Osteoblast (primary cell): ENCODE measurements around the gene SLC39A2. TPM values are rescaled to one million over a fixed set of nuclear protein-coding genes. Genes with fewer than 3 reads are reported as not detected.

ENCODE experiments used
- DNase-seq: peaks from one replicate; pipeline ENCODE4 v3.0.0; 2011; ENCODE audit warnings: low spot score, mixed read lengths; ENCODE audit not compliant: insufficient read length; ENCODE audit errors: missing footprints
- H2AFZ ChIP-seq: 2 replicates; pipeline ENCODE4 v1.6.0; 2011; ENCODE audit warnings: mild to moderate bottlenecking, low read length
- H3K27ac ChIP-seq: 2 replicates; pipeline ENCODE4 v1.5.1; 2011; ENCODE audit warnings: mild to moderate bottlenecking, low read depth, low read length, moderate library complexity
- H3K27me3 ChIP-seq: 2 replicates; pipeline ENCODE4 v1.6.0; 2012; ENCODE audit warnings: mild to moderate bottlenecking, control low read depth, inconsistent platforms, low read length, moderate library complexity; ENCODE audit not compliant: insufficient read depth
- H3K36me3 ChIP-seq: 2 replicates; pipeline ENCODE4 v1.5.1; 2011; ENCODE audit warnings: mild to moderate bottlenecking, low read length, control low read depth, moderate library complexity; ENCODE audit not compliant: insufficient read depth
- H3K4me1 ChIP-seq: 2 replicates; pipeline ENCODE4 v1.5.1; 2011; ENCODE audit warnings: mild to moderate bottlenecking, low read length, control low read depth, moderate library complexity; ENCODE audit not compliant: insufficient read depth
- H3K4me2 ChIP-seq: 2 replicates; pipeline ENCODE4 v1.6.0; 2011; ENCODE audit warnings: mild to moderate bottlenecking, low read length; ENCODE audit not compliant: insufficient read depth
- H3K4me3 ChIP-seq: fragments of 200-600 bp; sonication (generic); 3 replicates; pipeline ENCODE4 v1.5.1; 2012; ENCODE audit warnings: mild to moderate bottlenecking, low read length, inconsistent platforms; ENCODE audit not compliant: insufficient read depth
- H3K79me2 ChIP-seq: 2 replicates; pipeline ENCODE4 v1.6.0; 2012; ENCODE audit warnings: mild to moderate bottlenecking, low read length, control low read depth, inconsistent platforms; ENCODE audit not compliant: insufficient read depth
- H3K9me3 ChIP-seq: 2 replicates; pipeline ENCODE4 v1.5.1; 2011; ENCODE audit warnings: low read depth, low read length, control low read depth
- H4K20me1 ChIP-seq: 2 replicates; pipeline ENCODE4 v1.6.0; 2012; ENCODE audit warnings: mild to moderate bottlenecking, low read length, control low read depth; ENCODE audit not compliant: insufficient read depth
- total RNA-seq: library from RNA; depleted of rRNA; stranded (reverse); fragments of >200 nt; gene quantifications from 2 replicates; pipeline ENCODE4 v1.2.3, GENCODE V29; 2012
- TF ChIP-seq, protein P1 (sequence below): IDR thresholded peaks from 2 replicates; pipeline ENCODE4 v1.5.1; 2011; ENCODE audit warnings: mild to moderate bottlenecking, low read depth, low read length, moderate library complexity; ENCODE audit errors: extremely low read depth

The SLC39A2 gene
- total RNA-seq, 1 donor, result 0.72 TPM

GRCh38 chr14:21018781-21019180, 19.7 kb downstream of the SLC39A2 start:
- TF ChIP-seq, protein P1, sequence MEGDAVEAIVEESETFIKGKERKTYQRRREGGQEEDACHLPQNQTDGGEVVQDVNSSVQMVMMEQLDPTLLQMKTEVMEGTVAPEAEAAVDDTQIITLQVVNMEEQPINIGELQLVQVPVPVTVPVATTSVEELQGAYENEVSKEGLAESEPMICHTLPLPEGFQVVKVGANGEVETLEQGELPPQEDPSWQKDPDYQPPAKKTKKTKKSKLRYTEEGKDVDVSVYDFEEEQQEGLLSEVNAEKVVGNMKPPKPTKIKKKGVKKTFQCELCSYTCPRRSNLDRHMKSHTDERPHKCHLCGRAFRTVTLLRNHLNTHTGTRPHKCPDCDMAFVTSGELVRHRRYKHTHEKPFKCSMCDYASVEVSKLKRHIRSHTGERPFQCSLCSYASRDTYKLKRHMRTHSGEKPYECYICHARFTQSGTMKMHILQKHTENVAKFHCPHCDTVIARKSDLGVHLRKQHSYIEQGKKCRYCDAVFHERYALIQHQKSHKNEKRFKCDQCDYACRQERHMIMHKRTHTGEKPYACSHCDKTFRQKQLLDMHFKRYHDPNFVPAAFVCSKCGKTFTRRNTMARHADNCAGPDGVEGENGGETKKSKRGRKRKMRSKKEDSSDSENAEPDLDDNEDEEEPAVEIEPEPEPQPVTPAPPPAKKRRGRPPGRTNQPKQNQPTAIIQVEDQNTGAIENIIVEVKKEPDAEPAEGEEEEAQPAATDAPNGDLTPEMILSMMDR, result no peak
- no peaks in the 10 kb centered on the region for H3K36me3 ChIP-seq
- H3K9me3 ChIP-seq, result no peaks in the 10 kb centered on the region
- H3K27ac ChIP-seq, result no peak overlapping the region
- no peak overlapping the region for H3K4me2 ChIP-seq
- DNase-seq, result peak; percentile 36
- H4K20me1 ChIP-seq, result no peaks in the 10 kb centered on the region
- no peaks in the 10 kb centered on the region for H3K79me2 ChIP-seq
- no peaks in the 10 kb centered on the region for H3K4me1 ChIP-seq
- H2AFZ ChIP-seq, result no peak overlapping the region
- no peak overlapping the region for H3K4me3 ChIP-seq
- H3K27me3 ChIP-seq, result peaks cover 39% of the 10 kb centered on the region

- H3K79me2 ChIP-seq, result no peaks in the 10 kb centered on the region
- H3K9me3 ChIP-seq, result no peaks in the 10 kb centered on the region
- DNase-seq, result no peak
- H3K36me3 ChIP-seq, result no peaks in the 10 kb centered on the region
- H3K4me1 ChIP-seq, result no peaks in the 10 kb centered on the region
- no peak overlapping the region for H2AFZ ChIP-seq
- TF ChIP-seq, protein P1, result no peak
- no peak overlapping the region for H3K4me2 ChIP-seq
- peaks cover 45% of the 10 kb centered on the region for H3K27me3 ChIP-seq
- no peak overlapping the region for H3K4me3 ChIP-seq
- H3K27ac ChIP-seq, result no peak overlapping the region
- H4K20me1 ChIP-seq, result no peaks in the 10 kb centered on the region
Measured at GRCh38 chr14:21019366-21019765, 20.3 kb downstream of the SLC39A2 start.

GRCh38 chr14:21020977-21021545, 22.0 kb downstream of the SLC39A2 start:
- DNase-seq, result no peak
- Histone ChIP-seq H3K27ac (no peak overlapping the region), H3K4me2 (no peak overlapping the region), H3K4me3 (no peak overlapping the region), H3K9me3 (no peaks in the 10 kb centered on the region), H3K36me3 (no peaks in the 10 kb centered on the region), H3K79me2 (no peaks in the 10 kb centered on the region), H3K27me3 (peaks cover 56% of the 10 kb centered on the region), H3K4me1 (no peaks in the 10 kb centered on the region), H4K20me1 (no peaks in the 10 kb centered on the region), H2AFZ (no peak overlapping the region)
- TF ChIP-seq, protein P1, result no peak

DNA sequence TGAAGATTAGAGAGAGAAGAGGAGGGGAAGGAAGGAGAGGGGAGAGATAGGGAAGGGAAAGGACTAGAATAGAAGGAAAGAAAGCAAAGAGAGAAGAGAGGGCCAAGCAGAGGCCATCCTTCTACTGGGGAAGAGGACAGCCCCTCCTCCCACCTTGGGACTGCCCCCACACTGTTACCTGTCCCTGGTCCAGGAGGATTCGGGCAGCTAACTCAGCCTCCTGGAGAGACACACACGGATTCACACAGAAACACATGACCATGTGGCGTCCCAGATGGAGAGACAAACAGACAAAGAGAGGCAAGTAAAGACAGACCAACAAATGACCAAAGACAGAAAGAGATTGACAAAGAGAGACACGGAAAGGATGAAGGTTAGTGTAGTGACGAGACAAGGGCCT, 23.6 kb downstream of the SLC39A2 start:
- no peaks in the 10 kb centered on the region for H3K9me3 ChIP-seq
- H3K36me3 ChIP-seq, result no peaks in the 10 kb centered on the region
- TF ChIP-seq, protein P1, result no peak
- H3K79me2 ChIP-seq, result no peaks in the 10 kb centered on the region
- H3K4me3 ChIP-seq, result no peak overlapping the region
- DNase-seq, result peak; percentile 84
- H3K27me3 ChIP-seq, result peaks cover 66% of the 10 kb centered on the region
- H3K4me2 ChIP-seq, result no peak overlapping the region
- no peaks in the 10 kb centered on the region for H4K20me1 ChIP-seq
- no peak overlapping the region for H2AFZ ChIP-seq
- H3K27ac ChIP-seq, result no peak overlapping the region
- H3K4me1 ChIP-seq, result no peaks in the 10 kb centered on the region
